DND-41 (cell line): Measurements from ENCODE around the gene ERCC1.

Source experiments
- ATAC-seq: fragments of 200-7000 bp; cut with Tn5 transposase; 3 replicates; pipeline ENCODE4 v1.9.1; 2021; ENCODE audit warnings: low read depth; ENCODE audit not compliant: insufficient read depth
- DNase-seq: peaks from one replicate; pipeline ENCODE4 v3.0.0-alpha.2; 2020
- H2AFZ ChIP-seq: 2 replicates; pipeline ENCODE4 v1.6.0; 2012; ENCODE audit warnings: low read depth, low read length
- H3K27ac ChIP-seq: 2 replicates; pipeline ENCODE4 v1.5.1; 2012; ENCODE audit warnings: low read length, inconsistent platforms
- H3K27me3 ChIP-seq: fragments of 200-600 bp; sonication (generic); 2 replicates; pipeline ENCODE4 v1.6.0; 2012; ENCODE audit warnings: low read length, mild to moderate bottlenecking, inconsistent platforms; ENCODE audit not compliant: insufficient read depth, poor library complexity
- H3K36me3 ChIP-seq: 2 replicates; pipeline ENCODE4 v1.5.1; 2012; ENCODE audit warnings: low read length, inconsistent platforms; ENCODE audit not compliant: insufficient read depth
- H3K4me1 ChIP-seq: 2 replicates; pipeline ENCODE4 v1.5.1; 2012; ENCODE audit warnings: mild to moderate bottlenecking, low read length; ENCODE audit not compliant: insufficient read depth
- H3K4me2 ChIP-seq: 2 replicates; pipeline ENCODE4 v1.6.0; 2012; ENCODE audit warnings: mild to moderate bottlenecking, moderate library complexity, low read length, inconsistent platforms; ENCODE audit not compliant: insufficient read depth
- H3K4me3 ChIP-seq, 2 experiments: fragments of 200-600 bp in 1 of 2; shearing (Covaris generic) in 1 of 2; 2 replicates each; pipeline ENCODE4 v1.5.1; 2012 to 2016; ENCODE audit warnings: inconsistent platforms in 2 of 2, low read length in 2 of 2, mild to moderate bottlenecking in 2 of 2, low read depth in 1 of 2, moderate library complexity in 1 of 2
- H3K79me2 ChIP-seq: 2 replicates; pipeline ENCODE4 v1.6.0; 2012; ENCODE audit warnings: low read length, inconsistent platforms; ENCODE audit not compliant: insufficient read depth
- H3K9ac ChIP-seq: 2 replicates; pipeline ENCODE4 v1.6.0; 2012; ENCODE audit warnings: low read depth, mild to moderate bottlenecking, inconsistent platforms, low read length, moderate library complexity
- H3K9me3 ChIP-seq: 2 replicates; pipeline ENCODE4 v1.5.1; 2012; ENCODE audit warnings: low read length, moderate library complexity, mild to moderate bottlenecking, inconsistent platforms; ENCODE audit not compliant: insufficient read depth, severe bottlenecking
- H4K20me1 ChIP-seq: 2 replicates; pipeline ENCODE4 v1.6.0; 2012; ENCODE audit warnings: low read length; ENCODE audit not compliant: insufficient read depth
- EZH2 ChIP-seq: IDR thresholded peaks from 3 replicates; pipeline ENCODE4 v1.6.1; 2012; ENCODE audit warnings: borderline replicate concordance, low read depth, mild to moderate bottlenecking, moderate library complexity, low read length, inconsistent platforms; ENCODE audit not compliant: severe bottlenecking
- TF ChIP-seq, protein P1 (sequence below): IDR thresholded peaks from 2 replicates; pipeline ENCODE4 v1.5.1; 2012; ENCODE audit warnings: borderline replicate concordance, low read length, moderate library complexity, mild to moderate bottlenecking; ENCODE audit not compliant: poor library complexity, severe bottlenecking; ENCODE audit errors: extremely low read depth

ERCC1 gene

DNA sequence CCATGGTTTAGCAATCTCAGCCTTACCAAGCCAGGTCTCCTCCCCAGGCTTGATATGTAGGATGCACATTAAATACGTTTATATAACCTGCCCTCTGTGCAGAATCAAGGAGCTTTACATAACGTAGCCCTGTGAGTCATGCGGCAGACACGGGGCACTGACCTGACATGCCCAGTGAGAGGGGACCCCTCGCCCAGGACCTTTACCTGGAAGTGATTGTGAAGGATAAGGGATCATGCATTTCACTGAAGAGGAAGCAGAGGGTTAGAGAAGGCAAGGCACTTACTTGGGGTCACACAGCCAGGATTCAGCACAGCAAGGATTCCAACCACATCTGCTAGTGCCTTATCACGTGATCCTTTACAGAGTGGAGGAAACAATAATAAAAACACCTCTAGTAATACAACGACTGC lies 25.2 kb upstream of the ERCC1 start:
- Histone ChIP-seq H3K9me3 (no peaks in the 10 kb centered on the region), H3K4me3 (no peak overlapping the region), H3K4me2 (no peak overlapping the region), H3K36me3 (no peaks in the 10 kb centered on the region), H3K79me2 (no peaks in the 10 kb centered on the region), H4K20me1 (peaks cover 5% of the 10 kb centered on the region; the same call in 1 of the 2 replicates), H3K4me1 (peaks cover 21% of the 10 kb centered on the region), H3K9ac (no peak overlapping the region), H3K27me3 (peaks cover 16% of the 10 kb centered on the region), H3K27ac (no peak overlapping the region), H2AFZ (no peak overlapping the region)
- TF ChIP-seq EZH2, result no peak
- TF ChIP-seq, protein P1, sequence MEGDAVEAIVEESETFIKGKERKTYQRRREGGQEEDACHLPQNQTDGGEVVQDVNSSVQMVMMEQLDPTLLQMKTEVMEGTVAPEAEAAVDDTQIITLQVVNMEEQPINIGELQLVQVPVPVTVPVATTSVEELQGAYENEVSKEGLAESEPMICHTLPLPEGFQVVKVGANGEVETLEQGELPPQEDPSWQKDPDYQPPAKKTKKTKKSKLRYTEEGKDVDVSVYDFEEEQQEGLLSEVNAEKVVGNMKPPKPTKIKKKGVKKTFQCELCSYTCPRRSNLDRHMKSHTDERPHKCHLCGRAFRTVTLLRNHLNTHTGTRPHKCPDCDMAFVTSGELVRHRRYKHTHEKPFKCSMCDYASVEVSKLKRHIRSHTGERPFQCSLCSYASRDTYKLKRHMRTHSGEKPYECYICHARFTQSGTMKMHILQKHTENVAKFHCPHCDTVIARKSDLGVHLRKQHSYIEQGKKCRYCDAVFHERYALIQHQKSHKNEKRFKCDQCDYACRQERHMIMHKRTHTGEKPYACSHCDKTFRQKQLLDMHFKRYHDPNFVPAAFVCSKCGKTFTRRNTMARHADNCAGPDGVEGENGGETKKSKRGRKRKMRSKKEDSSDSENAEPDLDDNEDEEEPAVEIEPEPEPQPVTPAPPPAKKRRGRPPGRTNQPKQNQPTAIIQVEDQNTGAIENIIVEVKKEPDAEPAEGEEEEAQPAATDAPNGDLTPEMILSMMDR, result no peak
- ATAC-seq (no peak), DNase-seq (no peak)

DNA sequence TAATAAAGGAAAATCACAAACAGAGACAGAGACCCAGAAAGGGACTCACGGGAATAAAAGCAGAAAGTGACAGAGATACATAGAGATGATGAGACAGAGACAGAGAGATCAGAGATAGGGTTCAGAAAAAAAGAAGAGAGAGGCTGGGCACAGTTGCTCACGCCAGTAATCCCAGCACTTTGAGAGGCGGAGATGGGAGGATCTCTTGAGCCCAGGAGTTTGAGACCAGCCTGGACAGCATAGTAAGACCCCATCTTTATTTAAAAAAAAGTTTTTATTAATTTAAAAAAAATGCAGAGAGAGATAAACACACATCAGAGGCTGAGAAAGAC lies 24.7 kb upstream of the ERCC1 start:
- ATAC-seq, result no peak
- H3K4me1 ChIP-seq, result peaks cover 22% of the 10 kb centered on the region
- no peak for DNase-seq
- peaks cover 16% of the 10 kb centered on the region for H3K27me3 ChIP-seq
- H3K4me3 ChIP-seq, result no peak overlapping the region
- no peaks in the 10 kb centered on the region for H3K36me3 ChIP-seq
- no peak overlapping the region for H3K9ac ChIP-seq
- H3K79me2 ChIP-seq, result no peaks in the 10 kb centered on the region
- H4K20me1 ChIP-seq, result peaks cover 5% of the 10 kb centered on the region; the same call in 1 of the 2 replicates
- no peaks in the 10 kb centered on the region for H3K9me3 ChIP-seq
- no peak overlapping the region for H3K27ac ChIP-seq
- H2AFZ ChIP-seq, result no peak overlapping the region
- H3K4me2 ChIP-seq, result no peak overlapping the region
- TF ChIP-seq, protein P1, result no peak
- TF ChIP-seq EZH2, result no peak

DNA sequence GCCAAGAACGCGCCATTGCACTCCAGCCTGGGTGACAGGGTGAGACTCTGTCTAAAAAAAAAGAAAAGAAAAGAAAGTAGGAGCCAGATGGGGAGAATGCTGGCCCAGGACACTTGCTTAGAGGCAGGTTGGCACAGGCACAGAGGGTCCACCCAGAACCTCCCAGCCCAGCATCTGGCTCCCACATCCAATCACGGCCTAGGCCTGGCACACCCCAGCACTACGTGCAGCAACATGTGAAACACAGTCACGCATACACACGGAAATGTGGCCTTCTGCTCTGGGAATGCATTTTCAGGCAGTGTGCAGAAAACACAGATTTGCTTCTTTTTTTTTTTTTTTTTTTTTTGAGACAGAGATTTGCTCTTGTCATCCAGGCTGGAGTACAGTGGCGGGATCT lies 23.2 kb upstream of the ERCC1 start:
- Histone ChIP-seq H3K9ac (no peak overlapping the region), H3K4me2 (no peak overlapping the region), H3K9me3 (no peaks in the 10 kb centered on the region), H3K79me2 (no peaks in the 10 kb centered on the region), H3K4me3 (no peak overlapping the region), H3K27me3 (peaks cover 20% of the 10 kb centered on the region), H3K36me3 (no peaks in the 10 kb centered on the region), H4K20me1 (peaks cover 5% of the 10 kb centered on the region; the same call in 1 of the 2 replicates), H2AFZ (no peak overlapping the region), H3K4me1 (peaks cover 26% of the 10 kb centered on the region), H3K27ac (no peak overlapping the region)
- DNase-seq (no peak), ATAC-seq (no peak)
- TF ChIP-seq, protein P1, result no peak
- TF ChIP-seq EZH2, result no peak

DNA sequence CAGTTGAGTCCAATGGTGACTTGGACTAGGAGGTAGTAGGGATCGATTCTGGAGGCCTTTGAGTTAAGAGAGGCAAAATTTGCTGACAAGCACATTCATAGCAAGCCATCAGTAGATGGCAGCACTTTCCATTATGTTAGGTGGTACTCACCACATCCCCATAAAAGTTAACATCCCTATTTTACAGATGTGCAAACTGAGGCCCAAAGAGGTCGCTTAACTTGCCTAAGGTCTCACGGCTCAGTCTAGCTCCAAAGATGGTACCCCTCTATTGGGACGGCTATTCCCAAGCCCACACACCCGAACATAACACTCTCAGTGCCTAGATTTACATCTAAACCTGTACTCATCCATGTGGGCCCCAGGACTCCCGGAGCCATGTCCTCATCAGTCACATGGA lies 22.6 kb upstream of the ERCC1 start:
- Histone ChIP-seq H3K27me3 (peaks cover 15% of the 10 kb centered on the region), H3K79me2 (no peaks in the 10 kb centered on the region), H3K4me1 (peaks cover 20% of the 10 kb centered on the region), H3K27ac (no peak overlapping the region), H3K4me3 (no peak overlapping the region), H3K9me3 (no peaks in the 10 kb centered on the region), H2AFZ (no peak overlapping the region), H4K20me1 (0 out of 2 replicates have a peak, but pooled peaks cover under 1% of the 10 kb centered on the region), H3K36me3 (no peaks in the 10 kb centered on the region), H3K4me2 (no peak overlapping the region), H3K9ac (no peak overlapping the region)
- ATAC-seq (no peak), DNase-seq (no peak)
- TF ChIP-seq, protein P1, result peak; percentile 60
- no peak for TF ChIP-seq EZH2
